ENCODE measurements around the gene IFI30.

DNA sequence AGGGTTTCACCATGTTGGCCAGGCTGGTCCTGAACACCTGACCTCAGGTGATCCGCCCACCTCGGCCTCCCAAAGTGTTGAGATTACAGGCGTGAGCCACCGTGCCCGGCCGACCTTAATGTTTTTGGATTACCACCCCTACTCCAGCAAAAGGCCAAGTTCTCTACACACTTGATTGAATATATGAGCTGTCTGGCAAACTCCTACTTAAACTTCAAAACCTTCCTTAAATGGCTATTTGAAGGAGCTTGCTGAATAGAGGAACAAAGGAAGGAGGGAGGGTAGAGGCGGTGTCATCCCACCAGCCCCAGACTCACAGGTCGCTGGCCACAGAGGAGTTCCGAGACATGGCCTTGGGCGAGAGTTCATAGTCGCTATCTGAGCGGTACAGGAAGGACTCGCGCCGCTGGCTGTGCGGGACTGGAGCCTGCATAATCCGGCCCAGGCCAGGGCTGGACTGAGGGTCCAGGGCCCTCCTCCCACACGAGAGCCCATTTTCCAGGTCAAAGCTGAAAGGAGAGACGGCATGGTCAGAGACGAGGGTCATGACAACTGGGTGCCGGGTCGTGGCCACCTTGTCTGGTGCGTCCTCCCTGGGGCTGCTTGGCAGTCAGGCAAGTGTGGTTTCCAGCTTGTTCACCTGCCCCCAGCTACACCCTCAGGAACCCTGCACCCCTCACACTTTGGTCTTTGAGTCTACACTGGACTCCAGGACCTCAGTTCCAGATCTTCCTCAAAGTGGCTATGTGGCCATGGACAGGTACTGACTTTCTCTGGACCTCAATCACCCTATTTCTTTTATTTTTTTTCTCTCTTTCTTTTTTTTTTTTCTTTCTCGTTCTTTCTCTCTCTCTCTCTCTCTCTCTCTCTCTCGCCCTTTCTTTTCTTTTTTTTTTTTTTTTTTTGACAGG, 48.5 kb downstream of the IFI30 start:
- TF ChIP-seq, protein P1, sequence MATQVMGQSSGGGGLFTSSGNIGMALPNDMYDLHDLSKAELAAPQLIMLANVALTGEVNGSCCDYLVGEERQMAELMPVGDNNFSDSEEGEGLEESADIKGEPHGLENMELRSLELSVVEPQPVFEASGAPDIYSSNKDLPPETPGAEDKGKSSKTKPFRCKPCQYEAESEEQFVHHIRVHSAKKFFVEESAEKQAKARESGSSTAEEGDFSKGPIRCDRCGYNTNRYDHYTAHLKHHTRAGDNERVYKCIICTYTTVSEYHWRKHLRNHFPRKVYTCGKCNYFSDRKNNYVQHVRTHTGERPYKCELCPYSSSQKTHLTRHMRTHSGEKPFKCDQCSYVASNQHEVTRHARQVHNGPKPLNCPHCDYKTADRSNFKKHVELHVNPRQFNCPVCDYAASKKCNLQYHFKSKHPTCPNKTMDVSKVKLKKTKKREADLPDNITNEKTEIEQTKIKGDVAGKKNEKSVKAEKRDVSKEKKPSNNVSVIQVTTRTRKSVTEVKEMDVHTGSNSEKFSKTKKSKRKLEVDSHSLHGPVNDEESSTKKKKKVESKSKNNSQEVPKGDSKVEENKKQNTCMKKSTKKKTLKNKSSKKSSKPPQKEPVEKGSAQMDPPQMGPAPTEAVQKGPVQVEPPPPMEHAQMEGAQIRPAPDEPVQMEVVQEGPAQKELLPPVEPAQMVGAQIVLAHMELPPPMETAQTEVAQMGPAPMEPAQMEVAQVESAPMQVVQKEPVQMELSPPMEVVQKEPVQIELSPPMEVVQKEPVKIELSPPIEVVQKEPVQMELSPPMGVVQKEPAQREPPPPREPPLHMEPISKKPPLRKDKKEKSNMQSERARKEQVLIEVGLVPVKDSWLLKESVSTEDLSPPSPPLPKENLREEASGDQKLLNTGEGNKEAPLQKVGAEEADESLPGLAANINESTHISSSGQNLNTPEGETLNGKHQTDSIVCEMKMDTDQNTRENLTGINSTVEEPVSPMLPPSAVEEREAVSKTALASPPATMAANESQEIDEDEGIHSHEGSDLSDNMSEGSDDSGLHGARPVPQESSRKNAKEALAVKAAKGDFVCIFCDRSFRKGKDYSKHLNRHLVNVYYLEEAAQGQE (IDR thresholded peaks at IDR 0.05; ENCODE audit: unreplicated experiment) = no peak
- TF ChIP-seq, protein P2, sequence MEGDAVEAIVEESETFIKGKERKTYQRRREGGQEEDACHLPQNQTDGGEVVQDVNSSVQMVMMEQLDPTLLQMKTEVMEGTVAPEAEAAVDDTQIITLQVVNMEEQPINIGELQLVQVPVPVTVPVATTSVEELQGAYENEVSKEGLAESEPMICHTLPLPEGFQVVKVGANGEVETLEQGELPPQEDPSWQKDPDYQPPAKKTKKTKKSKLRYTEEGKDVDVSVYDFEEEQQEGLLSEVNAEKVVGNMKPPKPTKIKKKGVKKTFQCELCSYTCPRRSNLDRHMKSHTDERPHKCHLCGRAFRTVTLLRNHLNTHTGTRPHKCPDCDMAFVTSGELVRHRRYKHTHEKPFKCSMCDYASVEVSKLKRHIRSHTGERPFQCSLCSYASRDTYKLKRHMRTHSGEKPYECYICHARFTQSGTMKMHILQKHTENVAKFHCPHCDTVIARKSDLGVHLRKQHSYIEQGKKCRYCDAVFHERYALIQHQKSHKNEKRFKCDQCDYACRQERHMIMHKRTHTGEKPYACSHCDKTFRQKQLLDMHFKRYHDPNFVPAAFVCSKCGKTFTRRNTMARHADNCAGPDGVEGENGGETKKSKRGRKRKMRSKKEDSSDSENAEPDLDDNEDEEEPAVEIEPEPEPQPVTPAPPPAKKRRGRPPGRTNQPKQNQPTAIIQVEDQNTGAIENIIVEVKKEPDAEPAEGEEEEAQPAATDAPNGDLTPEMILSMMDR (conservative IDR thresholded peaks at IDR 0.05; ENCODE audit: low read depth in 2 of 2) = no peak
- no peak for TF ChIP-seq CREB1 (CRISPR knock-in tag; IDR thresholded peaks at IDR 0.05; ENCODE audit: low read depth)
- TF ChIP-seq POLR2AphosphoS5 (IDR thresholded peaks at IDR 0.05; ENCODE audit: low read depth) = no peak

Measured in GM23338 (cell line).